ENCODE results near the gene DPP6. TPM values are rescaled to one million over a fixed set of nuclear protein-coding genes. Genes with fewer than 3 reads are reported as not detected.

DPP6 gene
- total RNA-seq, 1 experiment from 2014 or later, result not detected

DNA sequence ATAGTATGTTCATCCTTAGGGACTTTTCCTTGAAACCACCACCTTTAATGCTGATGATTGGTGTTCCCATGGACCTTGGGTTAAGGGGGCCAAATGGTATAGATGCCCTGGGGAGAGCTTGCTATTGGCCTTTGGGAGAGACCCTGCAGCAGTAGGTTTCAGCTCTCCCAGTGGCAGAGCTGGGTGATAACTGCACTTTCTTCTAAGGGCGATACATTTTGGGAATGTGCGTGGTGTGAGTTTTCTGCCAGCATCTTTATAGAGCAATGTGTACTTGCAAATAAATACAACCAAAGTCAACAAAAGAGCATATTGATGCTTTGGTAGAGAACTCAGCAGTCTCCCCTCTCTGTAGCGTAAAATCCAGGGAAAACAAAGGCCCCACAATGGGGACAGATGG, 546.7 kb downstream of the DPP6 start:
- TF ChIP-seq CTCF (conservative IDR thresholded peaks at IDR 0.05; ENCODE audit: low read depth, low read length) (no peak), EZH2 (IDR thresholded peaks at IDR 0.05; ENCODE audit: low read length, unreplicated experiment) (no peak), EZH2phosphoT487 (IDR thresholded peaks at IDR 0.05; ENCODE audit: borderline replicate concordance, low read length) (no peak)
- POLR2A ChIA-PET (ENCODE audit: unreplicated experiment), result no interaction called here

DNA sequence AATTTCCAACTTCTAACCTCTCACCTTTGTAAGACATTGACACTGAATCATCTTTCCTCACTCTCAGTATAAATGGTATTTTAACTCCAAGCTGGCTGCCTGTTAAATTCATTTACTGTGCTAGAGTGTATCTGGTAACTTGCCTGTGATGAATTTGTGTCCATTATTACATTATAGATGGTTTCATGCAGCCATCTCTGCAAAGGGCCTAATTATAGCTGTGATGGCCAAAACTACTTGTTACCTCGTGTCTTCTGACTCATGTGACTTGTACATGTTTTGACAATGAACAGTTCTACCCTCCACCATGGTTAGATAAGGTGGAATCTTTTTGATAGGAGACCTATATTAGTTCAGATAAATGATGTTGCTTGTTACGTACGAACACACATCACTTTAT, 558.7 kb downstream of the DPP6 start:
- no peak overlapping the region for H3K27ac ChIP-seq (ENCODE audit: low read length)
- no peaks in the 10 kb centered on the region for H3K9me2 ChIP-seq (replicated peaks; ENCODE audit: low read length)
- H3K79me2 ChIP-seq (ENCODE audit: low read length), result no peaks in the 10 kb centered on the region
- POLR2A ChIA-PET (ENCODE audit: unreplicated experiment), result no interaction called here
- no peaks in the 10 kb centered on the region for H3K36me3 ChIP-seq (ENCODE audit: low read depth, low read length)
- no peaks in the 10 kb centered on the region for H3F3A ChIP-seq (ENCODE audit: low read length, unreplicated experiment)
- H3K9me3 ChIP-seq (ENCODE audit: low read length), result no peaks in the 10 kb centered on the region
- no peak overlapping the region for H2AFZ ChIP-seq (ENCODE audit: low read length)
- DNase-seq (no peak), ATAC-seq (no peak)
- no TSS peak for BruUV-seq (replicated peaks)
- CTCF ChIA-PET, result no interaction called here
- TF ChIP-seq CTCF (conservative IDR thresholded peaks at IDR 0.05; ENCODE audit: low read depth, low read length), result no peak
- intact Hi-C loops (cut with micrococcal nuclease), result no loop called here
- no peak overlapping the region for H3K4me2 ChIP-seq (ENCODE audit: low read length)
- no peaks in the 10 kb centered on the region for H3K27me3 ChIP-seq (ENCODE audit: low read length)
- H3K4me1 ChIP-seq (ENCODE audit: insufficient read depth, low read length), result no peaks in the 10 kb centered on the region
- H4K20me1 ChIP-seq (ENCODE audit: low read length), result no peaks in the 10 kb centered on the region
- no peak overlapping the region for H3K9ac ChIP-seq (ENCODE audit: low read length)
- no peak overlapping the region for H3K4me3 ChIP-seq (ENCODE audit: low read length)

More for the DNA sequence above, 546.7 kb downstream of the DPP6 start:
- no peaks in the 10 kb centered on the region for H3K9me3 ChIP-seq (ENCODE audit: low read length)
- no peak overlapping the region for H3K27ac ChIP-seq (ENCODE audit: low read length)
- no peaks in the 10 kb centered on the region for H3F3A ChIP-seq (ENCODE audit: low read length, unreplicated experiment)
- intact Hi-C loops (cut with micrococcal nuclease), result no loop called here
- no TSS peak for BruUV-seq (replicated peaks)
- DNase-seq (no peak), ATAC-seq (no peak)
- H3K9ac ChIP-seq (ENCODE audit: low read length), result no peak overlapping the region
- H2AFZ ChIP-seq (ENCODE audit: low read length), result no peak overlapping the region
- no peak overlapping the region for H3K4me2 ChIP-seq (ENCODE audit: low read length)
- H4K20me1 ChIP-seq (ENCODE audit: low read length), result no peaks in the 10 kb centered on the region
- H3K4me3 ChIP-seq (ENCODE audit: low read length), result no peak overlapping the region
- H3K79me2 ChIP-seq (ENCODE audit: low read length), result no peaks in the 10 kb centered on the region
- no peaks in the 10 kb centered on the region for H3K9me2 ChIP-seq (replicated peaks; ENCODE audit: low read length)
- no peaks in the 10 kb centered on the region for H3K27me3 ChIP-seq (ENCODE audit: low read length)
- no peaks in the 10 kb centered on the region for H3K36me3 ChIP-seq (ENCODE audit: low read depth, low read length)
- CTCF ChIA-PET, result no interaction called here
- no peaks in the 10 kb centered on the region for H3K4me1 ChIP-seq (ENCODE audit: insufficient read depth, low read length)

DNA sequence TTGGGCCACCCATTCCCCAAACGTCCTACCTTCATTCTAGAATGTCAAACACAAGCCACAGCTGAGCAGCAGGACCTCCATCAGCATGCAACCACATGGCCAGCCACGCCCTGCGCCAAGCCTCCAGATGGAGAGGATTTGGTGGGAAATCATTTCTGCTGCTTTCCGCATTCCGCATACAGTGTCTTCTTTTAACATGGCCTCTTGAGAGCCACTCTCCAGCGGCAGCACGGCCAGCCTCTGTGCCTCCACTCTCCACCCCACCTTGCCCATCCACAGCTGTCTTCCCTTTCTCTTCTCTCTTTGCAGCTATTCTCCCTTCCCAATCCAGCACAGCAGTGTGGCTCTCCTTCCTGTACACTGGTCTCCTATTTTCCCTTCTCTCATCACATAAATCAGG, 561.6 kb downstream of the DPP6 start:
- H3K9ac ChIP-seq (ENCODE audit: low read length), result no peak overlapping the region
- no peak overlapping the region for H3K4me3 ChIP-seq (ENCODE audit: low read length)
- H3K4me1 ChIP-seq (ENCODE audit: insufficient read depth, low read length), result no peaks in the 10 kb centered on the region
- no TSS peak for BruUV-seq (replicated peaks)
- H3F3A ChIP-seq (ENCODE audit: low read length, unreplicated experiment), result no peaks in the 10 kb centered on the region
- H3K79me2 ChIP-seq (ENCODE audit: low read length), result no peaks in the 10 kb centered on the region
- no peak overlapping the region for H2AFZ ChIP-seq (ENCODE audit: low read length)
- POLR2A ChIA-PET (ENCODE audit: unreplicated experiment), result no interaction called here
- H3K9me2 ChIP-seq (replicated peaks; ENCODE audit: low read length), result no peaks in the 10 kb centered on the region
- H3K4me2 ChIP-seq (ENCODE audit: low read length), result no peak overlapping the region
- no peaks in the 10 kb centered on the region for H3K27me3 ChIP-seq (ENCODE audit: low read length)
- intact Hi-C loops (cut with micrococcal nuclease), result no loop called here
- no peak for ATAC-seq
- H4K20me1 ChIP-seq (ENCODE audit: low read length), result no peaks in the 10 kb centered on the region
- no peaks in the 10 kb centered on the region for H3K36me3 ChIP-seq (ENCODE audit: low read depth, low read length)
- no peaks in the 10 kb centered on the region for H3K9me3 ChIP-seq (ENCODE audit: low read length)
- no peak overlapping the region for H3K27ac ChIP-seq (ENCODE audit: low read length)
- DNase-seq, result no peak
- TF ChIP-seq CTCF (conservative IDR thresholded peaks at IDR 0.05; ENCODE audit: low read depth, low read length) (no peak), EZH2 (IDR thresholded peaks at IDR 0.05; ENCODE audit: low read length, unreplicated experiment) (no peak), EZH2phosphoT487 (IDR thresholded peaks at IDR 0.05; ENCODE audit: borderline replicate concordance, low read length) (no peak)
- CTCF ChIA-PET, result no interaction called here
